ENCODE data around the gene NELL2.
"Not testable (repeated sequence)": the region's sequence is repeated elsewhere in the genome, so short reads cannot be mapped to it uniquely, and the experiment has no call there.

The NELL2 gene

DNA sequence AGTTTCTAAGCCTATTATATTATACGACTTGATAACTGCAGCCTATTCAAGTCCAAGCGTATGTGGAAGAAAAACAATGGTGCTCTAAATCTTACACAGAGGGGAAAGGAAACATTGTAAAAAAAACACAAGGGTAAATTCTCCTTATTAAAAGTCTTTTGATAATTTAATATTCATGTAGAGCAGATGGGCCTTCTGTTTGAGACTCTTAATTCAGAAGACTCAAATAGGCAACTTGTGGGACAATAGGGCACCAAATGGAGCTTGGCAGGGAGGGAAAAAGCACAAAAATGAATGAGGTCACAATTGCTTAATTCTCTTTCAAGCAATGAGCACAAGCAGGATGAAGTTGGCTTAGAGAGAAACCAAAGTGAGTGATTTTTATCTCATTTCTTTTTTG lies 159.4 kb downstream of the NELL2 start:
- Mint-ChIP-seq H3K27ac (no peak overlapping the region), H3K27me3 (no peaks in the 10 kb centered on the region), H3K4me1 (peaks cover 39% of the 10 kb centered on the region), H3K4me3 (no peak overlapping the region), H3K36me3 (ENCODE audit: low read depth) (peaks cover 3% of the 10 kb centered on the region), H3K9me3 (no peaks in the 10 kb centered on the region)
- DNase-seq (no peak), ATAC-seq (no peak)

DNA sequence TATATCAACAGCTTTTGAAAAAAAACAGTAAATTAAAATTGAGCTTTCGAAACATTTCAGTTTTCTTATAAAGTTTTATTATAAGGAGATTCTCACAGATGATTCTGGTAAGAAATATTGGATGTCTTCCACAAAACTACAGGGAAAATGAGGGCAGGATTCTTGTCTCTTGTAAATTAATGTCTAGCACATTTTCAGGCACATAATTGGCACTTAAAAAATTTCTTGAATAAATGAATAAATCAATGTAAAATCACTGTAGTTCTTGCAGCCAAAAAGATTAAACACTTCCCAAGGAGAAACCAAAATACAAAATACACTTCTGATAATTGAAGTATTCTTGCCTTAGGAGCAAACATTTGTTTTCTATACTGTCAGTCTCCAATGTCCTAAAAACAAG lies 164.4 kb downstream of the NELL2 start:
- no peak overlapping the region for H3K27ac Mint-ChIP-seq
- no peak for ATAC-seq
- H3K4me1 Mint-ChIP-seq = peaks cover 9% of the 10 kb centered on the region
- H3K36me3 Mint-ChIP-seq (ENCODE audit: low read depth) = peaks cover 22% of the 10 kb centered on the region
- DNase-seq = no peak
- no peaks in the 10 kb centered on the region for H3K27me3 Mint-ChIP-seq
- H3K9me3 Mint-ChIP-seq = no peaks in the 10 kb centered on the region
- no peak overlapping the region for H3K4me3 Mint-ChIP-seq

DNA sequence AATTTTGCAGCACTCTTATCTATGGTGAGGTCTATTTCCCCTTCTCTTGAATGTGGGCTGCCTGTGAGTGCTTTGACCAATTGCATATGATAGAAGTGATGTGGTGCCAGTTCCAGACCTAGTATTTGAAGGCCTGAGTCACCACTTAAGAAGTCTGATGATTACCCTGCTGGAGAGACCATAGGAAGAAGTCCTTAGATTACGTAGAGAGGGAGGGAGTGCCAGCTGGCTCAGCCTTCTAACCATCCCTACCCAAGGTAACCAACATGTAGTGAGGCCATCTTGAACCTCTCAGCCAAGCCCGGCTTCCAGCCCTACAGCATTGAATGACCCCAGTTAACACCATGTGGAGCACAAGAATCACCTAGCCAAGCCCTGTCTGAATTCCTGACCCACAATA lies 166.9 kb downstream of the NELL2 start:
- no peak for ATAC-seq
- no peaks in the 10 kb centered on the region for H3K27me3 Mint-ChIP-seq
- no peaks in the 10 kb centered on the region for H3K9me3 Mint-ChIP-seq
- peaks cover 27% of the 10 kb centered on the region for H3K36me3 Mint-ChIP-seq (ENCODE audit: low read depth)
- no peak overlapping the region for H3K27ac Mint-ChIP-seq
- no peak for DNase-seq
- H3K4me3 Mint-ChIP-seq = no peak overlapping the region
- H3K4me1 Mint-ChIP-seq = peaks cover 3% of the 10 kb centered on the region

DNA sequence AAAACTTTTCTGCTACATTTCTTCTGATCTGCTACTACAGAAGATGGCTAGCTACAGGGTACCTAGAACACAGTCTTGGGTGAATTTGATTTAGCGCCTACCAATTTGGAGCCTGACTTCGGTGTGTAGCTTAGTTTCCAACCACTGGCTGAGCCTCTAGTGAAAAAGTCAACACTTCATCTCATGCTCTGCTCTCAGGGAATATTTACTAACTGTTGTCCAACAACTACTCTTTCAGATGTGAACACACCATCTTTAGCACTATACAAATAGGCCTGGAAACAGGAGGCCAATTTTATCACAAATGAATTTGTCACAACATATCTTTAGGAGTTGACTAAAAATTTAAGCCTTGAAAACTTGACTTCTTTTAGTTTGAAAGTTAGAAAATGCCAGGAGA lies 167.9 kb downstream of the NELL2 start:
- Mint-ChIP-seq H3K36me3 (ENCODE audit: low read depth) (peaks cover 27% of the 10 kb centered on the region), H3K27me3 (no peaks in the 10 kb centered on the region), H3K4me3 (no peak overlapping the region), H3K4me1 (peaks cover 3% of the 10 kb centered on the region), H3K27ac (no peak overlapping the region), H3K9me3 (no peaks in the 10 kb centered on the region)
- DNase-seq (no peak), ATAC-seq (no peak)

DNA sequence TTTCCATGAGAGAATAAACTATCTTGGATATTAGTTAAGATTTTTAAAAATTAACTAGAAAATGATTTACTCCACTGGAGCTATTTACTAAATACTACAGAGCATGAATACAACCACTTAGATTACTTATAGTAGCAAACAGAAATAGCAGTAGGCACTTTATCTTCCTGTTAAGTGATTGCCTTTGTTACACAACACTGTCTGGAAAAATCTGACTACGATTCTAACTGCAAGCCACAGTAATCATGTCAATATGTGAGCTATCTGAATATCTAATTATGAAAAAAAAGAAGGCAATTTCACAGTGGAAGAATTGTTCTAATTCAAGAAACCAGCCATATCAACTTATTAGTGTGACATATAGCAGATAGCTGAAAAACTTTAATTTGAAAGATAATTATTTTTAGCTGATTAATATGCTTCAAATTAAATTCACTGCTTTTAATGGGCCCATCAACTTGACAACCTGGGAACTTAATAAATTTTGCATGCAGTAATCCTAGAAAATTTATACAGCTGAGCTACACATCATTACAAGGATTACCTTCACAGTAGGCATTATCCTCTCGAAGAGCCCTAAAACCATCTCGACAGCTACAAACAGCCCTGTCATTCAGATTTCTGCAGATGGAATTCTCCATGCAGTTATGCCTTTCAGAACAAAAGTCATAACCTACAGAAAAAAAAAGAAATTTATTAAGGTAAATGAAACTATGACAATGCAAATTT lies 172.8 kb downstream of the NELL2 start:
- DNase-seq = no peak
- Mint-ChIP-seq H3K4me1 (peaks cover 9% of the 10 kb centered on the region), H3K36me3 (ENCODE audit: low read depth) (peaks cover 34% of the 10 kb centered on the region), H3K27me3 (no peaks in the 10 kb centered on the region), H3K9me3 (no peaks in the 10 kb centered on the region), H3K4me3 (no peak overlapping the region), H3K27ac (no peak overlapping the region)
- ATAC-seq = no peak

DNA sequence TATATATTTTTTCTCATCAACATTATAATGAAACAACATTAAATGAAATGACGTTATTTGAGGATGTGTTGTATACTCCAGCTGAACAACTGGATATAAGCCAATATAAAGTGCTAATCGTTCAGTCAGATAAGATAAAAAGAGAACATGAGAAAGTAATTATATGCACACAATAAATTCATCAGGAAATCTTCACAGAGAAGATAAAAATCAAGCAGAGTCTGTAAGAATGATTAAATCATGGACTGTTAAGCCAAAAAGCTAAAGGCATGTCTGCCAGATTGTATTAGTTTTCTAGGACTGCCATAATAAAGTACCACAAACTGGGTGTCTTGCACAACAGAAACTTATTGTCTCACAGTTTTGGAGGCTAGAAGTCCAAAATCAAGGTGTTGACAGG lies 178.6 kb downstream of the NELL2 start:
- peaks cover 34% of the 10 kb centered on the region for H3K4me1 Mint-ChIP-seq
- no peak for ATAC-seq
- DNase-seq = no peak
- H3K4me3 Mint-ChIP-seq = no peak overlapping the region
- H3K36me3 Mint-ChIP-seq (ENCODE audit: low read depth) = peaks cover 41% of the 10 kb centered on the region
- no peaks in the 10 kb centered on the region for H3K9me3 Mint-ChIP-seq
- H3K27ac Mint-ChIP-seq = no peak overlapping the region
- H3K27me3 Mint-ChIP-seq = no peaks in the 10 kb centered on the region

DNA sequence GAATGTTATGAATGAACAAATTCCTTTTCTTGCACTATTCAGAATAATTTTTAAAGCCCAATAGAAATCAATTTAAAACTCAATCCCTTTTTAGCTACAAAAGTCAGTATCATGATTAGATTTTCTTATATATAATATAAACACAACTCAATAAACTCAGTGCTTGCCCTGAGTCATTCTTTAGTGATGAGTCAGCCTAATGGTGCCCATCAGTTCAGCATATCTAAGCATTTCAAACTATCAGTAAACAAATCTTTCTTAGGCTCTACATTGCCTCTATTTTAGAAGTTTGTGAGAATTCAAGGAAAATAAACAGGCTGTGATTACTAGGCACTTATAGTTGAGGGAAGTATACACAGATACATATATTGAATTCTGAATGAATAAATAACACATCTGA lies 179.6 kb downstream of the NELL2 start:
- DNase-seq (no peak), ATAC-seq (no peak)
- H3K4me3 Mint-ChIP-seq = no peak overlapping the region
- no peaks in the 10 kb centered on the region for H3K27me3 Mint-ChIP-seq
- no peak overlapping the region for H3K27ac Mint-ChIP-seq
- H3K4me1 Mint-ChIP-seq = peaks cover 36% of the 10 kb centered on the region
- H3K9me3 Mint-ChIP-seq = no peaks in the 10 kb centered on the region
- peaks cover 41% of the 10 kb centered on the region for H3K36me3 Mint-ChIP-seq (ENCODE audit: low read depth)

DNA sequence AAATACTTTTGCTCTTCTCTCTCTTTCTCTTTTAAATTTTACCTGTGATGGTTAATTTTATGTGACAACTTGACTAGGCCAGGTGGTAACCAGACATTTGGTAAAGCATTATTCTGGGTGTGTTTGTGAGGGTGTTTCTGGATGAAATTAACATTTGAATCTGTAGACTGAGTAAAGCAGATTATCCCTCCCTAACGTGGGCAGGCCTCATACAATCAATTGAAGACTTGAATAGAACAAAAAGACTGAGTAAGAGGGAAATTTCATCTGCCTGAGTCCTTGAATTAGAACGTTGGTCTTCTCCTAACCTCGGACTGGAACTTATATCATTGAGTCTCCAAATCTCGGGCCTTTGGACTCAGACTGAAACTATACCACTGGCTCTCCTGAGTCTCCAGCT lies 182.1 kb downstream of the NELL2 start:
- peaks cover 7% of the 10 kb centered on the region for H3K9me3 Mint-ChIP-seq
- peak; percentile 44 for ATAC-seq
- DNase-seq = no peak
- peak overlapping the region; percentile 87 for H3K27ac Mint-ChIP-seq
- H3K4me1 Mint-ChIP-seq = peaks cover 35% of the 10 kb centered on the region
- H3K27me3 Mint-ChIP-seq = no peaks in the 10 kb centered on the region
- H3K36me3 Mint-ChIP-seq (ENCODE audit: low read depth) = peaks cover 49% of the 10 kb centered on the region
- peak overlapping the region; percentile 44 for H3K4me3 Mint-ChIP-seq

DNA sequence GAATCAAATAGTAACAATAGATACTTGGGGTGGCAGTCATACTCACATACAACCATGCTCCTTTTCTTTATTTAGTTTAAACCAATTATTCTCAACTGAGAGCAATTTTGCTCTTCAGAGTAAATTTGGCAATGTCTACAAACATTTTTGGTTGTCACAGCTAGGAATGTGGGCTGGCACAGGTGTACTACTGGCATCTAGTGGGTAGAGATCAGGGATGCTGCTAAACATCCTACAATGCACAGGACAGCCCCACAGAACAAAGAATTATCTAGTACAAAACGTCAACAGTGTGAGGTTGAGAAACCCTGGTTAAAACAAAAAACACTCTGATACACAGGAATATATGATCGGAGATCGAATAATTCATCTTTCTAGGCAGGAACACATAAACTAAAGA lies 186.5 kb downstream of the NELL2 start:
- Mint-ChIP-seq H3K9me3 (peaks cover 19% of the 10 kb centered on the region), H3K27me3 (no peaks in the 10 kb centered on the region), H3K4me3 (no peak overlapping the region), H3K27ac (peak overlapping the region; percentile 15), H3K36me3 (ENCODE audit: low read depth) (peaks cover 64% of the 10 kb centered on the region), H3K4me1 (peaks cover 23% of the 10 kb centered on the region)
- ATAC-seq (no peak), DNase-seq (no peak)

DNA sequence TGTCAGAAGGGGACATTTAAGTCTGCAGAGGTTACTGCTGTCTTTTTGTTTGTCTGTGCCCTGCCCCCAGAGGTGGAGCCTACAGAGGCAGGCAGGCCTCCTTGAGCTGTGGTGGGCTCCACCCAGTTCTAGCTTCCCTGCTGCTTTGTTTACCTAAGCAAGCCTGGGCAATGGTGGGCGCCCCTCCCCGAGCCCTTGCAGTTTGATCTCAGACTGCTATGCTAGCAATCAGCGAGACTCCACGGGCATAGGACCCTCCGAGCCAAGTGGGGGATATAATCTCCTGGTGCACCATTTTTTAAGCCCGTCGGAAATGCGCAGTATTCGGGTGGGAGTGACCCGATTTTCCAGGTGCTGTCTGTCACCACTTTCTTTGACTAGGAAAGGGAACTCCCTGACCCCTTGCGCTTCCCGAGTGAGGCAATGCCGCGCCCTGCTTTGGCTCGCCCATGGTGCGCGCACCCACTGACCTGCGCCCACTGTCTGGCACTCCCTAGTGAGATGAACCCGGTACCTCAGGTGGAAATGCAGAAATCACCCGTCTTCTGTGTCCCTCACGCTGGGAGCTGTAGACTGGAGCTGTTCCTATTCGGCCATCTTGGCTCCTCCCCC lies 189.2 kb downstream of the NELL2 start:
- DNase-seq, H3K4me1 Mint-ChIP-seq, ATAC-seq, H3K27ac Mint-ChIP-seq, H3K27me3 Mint-ChIP-seq, H3K4me3 Mint-ChIP-seq: not testable (repeated sequence)
- Mint-ChIP-seq H3K36me3 (ENCODE audit: low read depth) (peaks cover 50% of the 10 kb centered on the region), H3K9me3 (peaks cover 26% of the 10 kb centered on the region)

DNA sequence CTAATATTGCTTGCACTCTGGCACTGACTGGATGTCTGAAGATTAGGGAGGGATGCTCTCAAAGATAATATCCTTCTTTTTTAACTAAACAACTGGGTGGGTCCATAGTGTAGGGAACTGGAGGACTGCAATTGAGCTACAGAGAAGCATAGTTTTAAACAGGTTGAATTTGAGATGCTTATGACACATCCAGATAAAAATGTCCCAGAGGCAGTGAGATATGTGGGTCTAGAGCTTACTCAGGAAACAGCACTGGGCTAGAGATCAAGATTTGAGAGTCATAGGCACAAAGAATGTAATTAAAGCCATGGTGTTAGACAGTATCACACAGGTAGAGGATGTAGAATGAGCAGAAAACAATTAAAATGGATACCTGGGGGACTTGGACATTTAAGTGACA lies 198.4 kb downstream of the NELL2 start:
- Mint-ChIP-seq H3K9me3 (peaks cover 16% of the 10 kb centered on the region), H3K27me3 (no peaks in the 10 kb centered on the region), H3K4me3 (no peak overlapping the region), H3K36me3 (ENCODE audit: low read depth) (peaks cover 17% of the 10 kb centered on the region), H3K27ac (no peak overlapping the region), H3K4me1 (peaks cover 2% of the 10 kb centered on the region)
- peak; percentile 20 for ATAC-seq
- no peak for DNase-seq

DNA sequence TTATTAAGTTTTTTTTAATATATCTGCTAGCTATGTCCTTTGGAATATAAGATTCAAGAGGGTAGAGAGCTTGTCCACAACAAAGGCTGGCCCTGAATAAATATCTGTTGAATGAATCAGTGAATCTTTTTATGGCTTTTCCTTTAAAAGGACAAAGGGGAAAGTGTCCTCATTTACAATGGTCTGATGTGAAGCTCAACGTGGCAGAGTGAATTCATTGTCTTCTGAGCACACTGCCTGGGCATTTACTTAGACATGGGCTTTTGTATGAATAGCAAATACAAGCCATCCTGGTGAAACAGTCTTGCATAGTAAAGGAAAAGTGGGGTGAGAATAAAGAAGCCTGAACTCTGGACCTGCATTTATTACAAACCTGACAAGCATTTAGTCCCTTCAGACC lies 201.2 kb downstream of the NELL2 start:
- no peaks in the 10 kb centered on the region for H3K27me3 Mint-ChIP-seq
- H3K4me1 Mint-ChIP-seq = no peaks in the 10 kb centered on the region
- no peak overlapping the region for H3K27ac Mint-ChIP-seq
- H3K9me3 Mint-ChIP-seq = peaks cover 38% of the 10 kb centered on the region
- H3K36me3 Mint-ChIP-seq (ENCODE audit: low read depth) = peaks cover 38% of the 10 kb centered on the region
- no peak for DNase-seq
- ATAC-seq = no peak
- no peak overlapping the region for H3K4me3 Mint-ChIP-seq

DNA sequence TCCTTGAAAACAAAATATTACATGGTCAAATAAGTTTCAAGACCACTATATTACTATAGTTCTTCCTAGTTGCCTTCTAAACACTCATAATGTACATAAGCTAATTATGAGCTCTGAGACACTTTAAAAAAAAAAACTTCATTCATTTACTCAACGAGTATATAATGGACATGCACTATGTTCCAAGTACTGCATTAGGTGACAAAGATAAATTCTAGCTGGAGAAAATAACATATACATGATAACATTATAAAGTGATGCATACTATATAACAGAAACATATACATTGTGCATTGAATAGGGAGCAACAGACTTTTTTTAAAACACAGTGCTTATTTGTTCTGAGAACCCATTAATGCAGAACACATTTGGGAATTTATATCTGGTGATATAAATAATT lies 202.3 kb downstream of the NELL2 start:
- H3K27ac Mint-ChIP-seq = no peak overlapping the region
- H3K4me1 Mint-ChIP-seq = no peaks in the 10 kb centered on the region
- ATAC-seq (no peak), DNase-seq (no peak)
- peaks cover 47% of the 10 kb centered on the region for H3K36me3 Mint-ChIP-seq (ENCODE audit: low read depth)
- no peak overlapping the region for H3K4me3 Mint-ChIP-seq
- no peaks in the 10 kb centered on the region for H3K27me3 Mint-ChIP-seq
- peaks cover 48% of the 10 kb centered on the region for H3K9me3 Mint-ChIP-seq

DNA sequence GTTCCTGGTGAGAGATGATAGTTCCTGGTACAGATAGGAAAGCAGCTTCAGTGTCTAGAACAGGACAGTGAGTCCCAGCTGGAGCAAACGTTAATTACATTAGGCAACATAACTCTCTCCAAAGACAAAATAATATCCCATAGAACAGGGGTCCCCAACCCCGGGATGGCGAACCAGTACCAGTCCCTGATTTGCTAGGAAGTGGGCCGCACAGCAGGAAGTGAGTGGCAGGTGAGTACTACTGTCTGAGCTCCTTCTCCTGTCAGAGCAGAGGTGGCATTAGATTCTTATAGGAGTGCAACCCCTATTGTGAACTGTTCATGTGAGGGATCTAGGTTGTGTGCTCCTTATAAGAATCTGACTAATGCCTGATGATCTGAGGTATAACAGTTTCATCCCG lies 204.1 kb downstream of the NELL2 start:
- Mint-ChIP-seq H3K4me1 (no peaks in the 10 kb centered on the region), H3K9me3 (peaks cover 48% of the 10 kb centered on the region), H3K27me3 (no peaks in the 10 kb centered on the region), H3K36me3 (ENCODE audit: low read depth) (peaks cover 47% of the 10 kb centered on the region), H3K4me3 (no peak overlapping the region), H3K27ac (no peak overlapping the region)
- DNase-seq = no peak
- ATAC-seq = no peak

DNA sequence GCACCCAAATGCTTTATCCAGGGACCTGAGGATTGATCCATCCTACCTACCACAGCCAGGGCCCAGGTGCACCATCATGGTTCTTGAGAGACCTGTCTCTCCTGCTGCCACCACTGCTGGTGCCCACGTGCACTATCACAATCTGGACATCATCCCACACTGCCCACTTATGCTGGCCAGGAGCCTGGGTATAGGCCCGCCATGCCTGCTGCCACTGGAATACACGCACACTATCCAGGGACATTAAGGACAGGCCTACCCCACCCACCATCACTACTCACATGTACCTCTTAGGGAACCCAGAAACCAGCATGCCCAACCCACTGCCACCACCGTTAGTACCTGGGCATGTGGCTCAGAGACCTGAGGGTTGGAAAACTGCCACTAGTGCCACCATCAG lies 207.7 kb downstream of the NELL2 start:
- DNase-seq (no peak), ATAC-seq (no peak)
- no peak overlapping the region for H3K27ac Mint-ChIP-seq
- peaks cover 53% of the 10 kb centered on the region for H3K36me3 Mint-ChIP-seq (ENCODE audit: low read depth)
- H3K4me3 Mint-ChIP-seq = no peak overlapping the region
- H3K9me3 Mint-ChIP-seq = peaks cover 39% of the 10 kb centered on the region
- no peaks in the 10 kb centered on the region for H3K27me3 Mint-ChIP-seq
- peaks cover 2% of the 10 kb centered on the region for H3K4me1 Mint-ChIP-seq
